ACC112 (cell line): ENCODE data around the gene AEBP2.

Source experiments
- H2AFZ ChIP-seq: fragments of 200-600 bp; sonication (generic); one replicate; pipeline ENCODE4 v1.6.0; 2017; ENCODE audit warnings: antibody characterized with exemption, low read length; ENCODE audit not compliant: unreplicated experiment
- H3K27ac ChIP-seq: fragments of 200-600 bp; sonication (generic); 2 replicates; pipeline ENCODE4 v1.5.1; 2014; ENCODE audit warnings: low read depth, mild to moderate bottlenecking, antibody characterized with exemption, low read length, moderate library complexity
- H3K27me3 ChIP-seq: fragments of 200-600 bp; sonication (generic); 2 replicates; pipeline ENCODE4 v1.6.1; 2014; ENCODE audit warnings: mild to moderate bottlenecking, antibody characterized with exemption, low read length, moderate library complexity, mixed read lengths; ENCODE audit not compliant: insufficient read depth
- H3K36me3 ChIP-seq: fragments of 200-600 bp; sonication (generic); 2 replicates; pipeline ENCODE4 v1.6.1; 2016; ENCODE audit warnings: mild to moderate bottlenecking, antibody characterized with exemption, low read length, moderate library complexity, mixed read lengths; ENCODE audit not compliant: insufficient read depth
- H3K4me1 ChIP-seq: fragments of 200-600 bp; sonication (generic); one replicate; pipeline ENCODE4 v1.6.1; 2016; ENCODE audit warnings: low read length, mixed read lengths; ENCODE audit not compliant: insufficient read depth, unreplicated experiment, control insufficient read depth
- H3K4me3 ChIP-seq: fragments of 200-600 bp; sonication (generic); 2 replicates; pipeline ENCODE4 v1.5.1; 2014; ENCODE audit warnings: mild to moderate bottlenecking, low read depth, low read length
- H3K79me2 ChIP-seq: fragments of 200-600 bp; sonication (generic); one replicate; pipeline ENCODE4 v1.6.0; 2016; ENCODE audit warnings: low read length; ENCODE audit not compliant: control insufficient read depth, unreplicated experiment, insufficient read depth

The AEBP2 gene

GRCh38 chr12:19482551-19483109, 43.3 kb downstream of the AEBP2 start:
- H3K36me3 ChIP-seq, result peaks cover 15% of the 10 kb centered on the region; the same call in 1 of the 2 replicates
- no peak overlapping the region for H2AFZ ChIP-seq
- peaks cover 73% of the 10 kb centered on the region for H3K79me2 ChIP-seq
- H3K4me3 ChIP-seq, result no peak overlapping the region
- no peaks in the 10 kb centered on the region for H3K4me1 ChIP-seq
- no peaks in the 10 kb centered on the region for H3K27me3 ChIP-seq
- no peak overlapping the region for H3K27ac ChIP-seq

- Histone ChIP-seq H3K4me3 (no peak overlapping the region), H3K79me2 (peaks cover 68% of the 10 kb centered on the region), H3K27ac (no peak overlapping the region), H3K27me3 (no peaks in the 10 kb centered on the region), H3K4me1 (no peaks in the 10 kb centered on the region), H3K36me3 (peaks cover 15% of the 10 kb centered on the region; the same call in 1 of the 2 replicates), H2AFZ (no peak overlapping the region)
These were observed 44.4 kb downstream of the AEBP2 start for GRCh38 chr12:19483727-19484126.

GRCh38 chr12:19484738-19485137, 45.4 kb downstream of the AEBP2 start:
- Histone ChIP-seq H2AFZ (no peak overlapping the region), H3K79me2 (peaks cover 68% of the 10 kb centered on the region), H3K4me1 (no peaks in the 10 kb centered on the region), H3K27ac (no peak overlapping the region), H3K4me3 (no peak overlapping the region), H3K36me3 (peaks cover 15% of the 10 kb centered on the region; the same call in 1 of the 2 replicates), H3K27me3 (no peaks in the 10 kb centered on the region)

- Histone ChIP-seq H3K4me1 (no peaks in the 10 kb centered on the region), H2AFZ (no peak overlapping the region), H3K79me2 (peaks cover 70% of the 10 kb centered on the region), H3K4me3 (no peak overlapping the region), H3K27ac (no peak overlapping the region), H3K27me3 (no peaks in the 10 kb centered on the region), H3K36me3 (peaks cover 11% of the 10 kb centered on the region; the same call in 1 of the 2 replicates)
These were observed 45.9 kb downstream of the AEBP2 start for GRCh38 chr12:19485240-19485639.

- Histone ChIP-seq H3K36me3 (no peaks in the 10 kb centered on the region), H3K4me3 (no peak overlapping the region)
These were observed 49.9 kb downstream of the AEBP2 start for GRCh38 chr12:19489168-19489567.

GRCh38 chr12:19490908-19491307, 51.6 kb downstream of the AEBP2 start:
- Histone ChIP-seq H3K4me1 (no peaks in the 10 kb centered on the region), H3K36me3 (no peaks in the 10 kb centered on the region), H2AFZ (no peak overlapping the region), H3K27me3 (no peaks in the 10 kb centered on the region), H3K27ac (no peak overlapping the region), H3K4me3 (no peak overlapping the region), H3K79me2 (peaks cover 50% of the 10 kb centered on the region)

More at GRCh38 chr12:19489168-19489567, 49.9 kb downstream of the AEBP2 start:
- H3K27me3 ChIP-seq, result no peaks in the 10 kb centered on the region
- no peaks in the 10 kb centered on the region for H3K4me1 ChIP-seq
- no peak overlapping the region for H2AFZ ChIP-seq
- H3K27ac ChIP-seq, result no peak overlapping the region
- peaks cover 56% of the 10 kb centered on the region for H3K79me2 ChIP-seq

- Histone ChIP-seq H3K79me2 (peaks cover 40% of the 10 kb centered on the region), H3K4me1 (no peaks in the 10 kb centered on the region)
These were observed 52.6 kb downstream of the AEBP2 start for GRCh38 chr12:19491863-19492262.

GRCh38 chr12:19496219-19496878, 57.1 kb downstream of the AEBP2 start:
- no peak overlapping the region for H3K4me3 ChIP-seq
- H3K27me3 ChIP-seq, result no peaks in the 10 kb centered on the region
- peaks cover 13% of the 10 kb centered on the region for H3K36me3 ChIP-seq
- no peak overlapping the region for H2AFZ ChIP-seq
- H3K79me2 ChIP-seq, result peaks cover 20% of the 10 kb centered on the region
- no peaks in the 10 kb centered on the region for H3K4me1 ChIP-seq
- H3K27ac ChIP-seq, result no peak overlapping the region

More at GRCh38 chr12:19491863-19492262, 52.6 kb downstream of the AEBP2 start:
- Histone ChIP-seq H3K36me3 (no peaks in the 10 kb centered on the region), H3K27me3 (no peaks in the 10 kb centered on the region), H3K27ac (no peak overlapping the region), H3K4me3 (no peak overlapping the region), H2AFZ (no peak overlapping the region)

- H3K4me3 ChIP-seq, result no peak overlapping the region
- no peak overlapping the region for H2AFZ ChIP-seq
- H3K4me1 ChIP-seq, result no peaks in the 10 kb centered on the region
- H3K79me2 ChIP-seq, result peaks cover 17% of the 10 kb centered on the region
- no peaks in the 10 kb centered on the region for H3K27me3 ChIP-seq
- H3K36me3 ChIP-seq, result peaks cover 13% of the 10 kb centered on the region
- H3K27ac ChIP-seq, result no peak overlapping the region
These were observed 58.8 kb downstream of the AEBP2 start for GRCh38 chr12:19498099-19498498.

- Histone ChIP-seq H3K36me3 (peaks cover 13% of the 10 kb centered on the region), H3K4me3 (no peak overlapping the region), H3K79me2 (peaks cover 13% of the 10 kb centered on the region), H2AFZ (no peak overlapping the region), H3K27ac (no peak overlapping the region), H3K4me1 (no peaks in the 10 kb centered on the region), H3K27me3 (no peaks in the 10 kb centered on the region)
These were observed 59.7 kb downstream of the AEBP2 start for GRCh38 chr12:19499030-19499429.

- H3K4me1 ChIP-seq, result no peaks in the 10 kb centered on the region
- no peaks in the 10 kb centered on the region for H3K36me3 ChIP-seq
- no peak overlapping the region for H2AFZ ChIP-seq
- H3K27me3 ChIP-seq, result no peaks in the 10 kb centered on the region
- no peak overlapping the region for H3K27ac ChIP-seq
- H3K79me2 ChIP-seq, result peaks cover 32% of the 10 kb centered on the region
- H3K4me3 ChIP-seq, result no peak overlapping the region
These were observed 67.2 kb downstream of the AEBP2 start for GRCh38 chr12:19506497-19506896.
